ENCODE data around the gene CRYBA1. TPM values are rescaled to one million over a fixed set of nuclear protein-coding genes. Genes with fewer than 3 reads are reported as not detected.
A peak's percentile ranks its signal among the peaks of the same experiment; 100 is the strongest.
"Not testable (repeated sequence)": the region's sequence is repeated elsewhere in the genome, so short reads cannot be mapped to it uniquely, and the experiment has no call there.

CRYBA1 gene
- polyA plus RNA-seq, 3 donors: not detected

GRCh38 chr17:29263916-29264315 lies 17.3 kb downstream of the CRYBA1 start:
- Histone ChIP-seq H3K4me3 (replicated peaks in 1 of 3; ENCODE audit: low read depth in 2 of 3, low read length in 3 of 3) (no peak overlapping the region), H3K27me3 (ENCODE audit: control insufficient read depth in 2 of 2, insufficient read depth in 2 of 2, low read length in 2 of 2) (no peaks in the 10 kb centered on the region), H3K79me2 (ENCODE audit: insufficient read depth, low read length) (peaks cover 95% of the 10 kb centered on the region), H3K36me3 (replicated peaks in 1 of 2; ENCODE audit: control insufficient read depth in 1 of 2, insufficient read depth in 2 of 2, low read length in 2 of 2) (peaks cover 70 to 92% of the 10 kb centered on the region in 2 donors), H3K4me2 (replicated peaks; ENCODE audit: extremely low read depth, low read length, poor library complexity, severe bottlenecking) (no peak overlapping the region), H3K9me3 (replicated peaks in 1 of 2; ENCODE audit: control insufficient read depth in 1 of 2, insufficient read depth in 1 of 2, low read length in 2 of 2) (no peaks in the 10 kb centered on the region), H3K9ac (ENCODE audit: insufficient read depth, low read length, poor library complexity, severe bottlenecking) (no peak overlapping the region), H3K4me1 (ENCODE audit: control insufficient read depth in 1 of 2, insufficient read depth in 2 of 2, low read length in 2 of 2) (peaks cover 4 to 17% of the 10 kb centered on the region in 2 donors), H2AFZ (ENCODE audit: insufficient read depth, low read depth, low read length, poor library complexity, severe bottlenecking) (no peak overlapping the region), H3K27ac (ENCODE audit: low read depth in 1 of 2, low read length in 2 of 2) (no peak overlapping the region), H4K20me1 (ENCODE audit: insufficient read depth, low read length) (peaks cover 96% of the 10 kb centered on the region)
- H3K27me3 Mint-ChIP-seq (ENCODE audit: low read depth in 3 of 3): no peaks in the 10 kb centered on the region
- peaks cover 50 to 70% of the 10 kb centered on the region in 2 donors for H3K36me3 Mint-ChIP-seq
- intact Hi-C loops (cut with micrococcal nuclease): no loop called here
- peaks cover 13% of the 10 kb centered on the region for H3K4me1 Mint-ChIP-seq
- DNase-seq: peak in 1 of 3 donors; percentile 15
- H3K4me3 Mint-ChIP-seq: no peak overlapping the region
- H3K9me3 Mint-ChIP-seq: no peaks in the 10 kb centered on the region
- no peak for TF ChIP-seq CTCF (IDR thresholded peaks at IDR 0.05)
- H3K27ac Mint-ChIP-seq: no peak overlapping the region
- no CpG with 5 or more reads among the region's 5 CpGs for WGBS (ENCODE audit: insufficient coverage)

- DNase-seq; H3K9me3 Mint-ChIP-seq; H3K4me3 ChIP-seq (replicated peaks in 1 of 3; ENCODE audit: low read depth in 2 of 3, low read length in 3 of 3); H3K4me1 ChIP-seq (ENCODE audit: control insufficient read depth in 1 of 2, insufficient read depth in 2 of 2, low read length in 2 of 2); H3K27me3 ChIP-seq (ENCODE audit: control insufficient read depth in 2 of 2, insufficient read depth in 2 of 2, low read length in 2 of 2); H2AFZ ChIP-seq (ENCODE audit: insufficient read depth, low read depth, low read length, poor library complexity, severe bottlenecking); H3K27ac ChIP-seq (ENCODE audit: low read depth in 1 of 2, low read length in 2 of 2); H3K4me2 ChIP-seq (replicated peaks; ENCODE audit: extremely low read depth, low read length, poor library complexity, severe bottlenecking); H3K9ac ChIP-seq (ENCODE audit: insufficient read depth, low read length, poor library complexity, severe bottlenecking); intact Hi-C loops (cut with micrococcal nuclease); H3K4me3 Mint-ChIP-seq; H3K27me3 Mint-ChIP-seq (ENCODE audit: low read depth in 3 of 3); H3K9me3 ChIP-seq (replicated peaks in 1 of 2; ENCODE audit: control insufficient read depth in 1 of 2, insufficient read depth in 1 of 2, low read length in 2 of 2): not testable (repeated sequence)
- Histone ChIP-seq H3K36me3 (replicated peaks in 1 of 2; ENCODE audit: control insufficient read depth in 1 of 2, insufficient read depth in 2 of 2, low read length in 2 of 2) (peaks cover 44 to 89% of the 10 kb centered on the region in 2 donors), H3K79me2 (ENCODE audit: insufficient read depth, low read length) (peaks cover 99% of the 10 kb centered on the region), H4K20me1 (ENCODE audit: insufficient read depth, low read length) (peaks cover 100% of the 10 kb centered on the region)
- H3K36me3 Mint-ChIP-seq: peaks cover 34 to 75% of the 10 kb centered on the region in 2 donors
- WGBS (ENCODE audit: insufficient coverage): 100% methylated on average over 1 of the region's 9 CpGs
- H3K27ac Mint-ChIP-seq: peak overlapping the region in 1 of 7 donors; percentile 21
- peaks cover 10% of the 10 kb centered on the region for H3K4me1 Mint-ChIP-seq
These were observed 25.3 kb downstream of the CRYBA1 start for GRCh38 chr17:29271980-29272379.

All from CD14-positive monocyte (primary cell).